GM23248 (cell line): ENCODE results near the gene WDR64. TPM values are rescaled to one million over a fixed set of nuclear protein-coding genes. Genes with fewer than 3 reads are reported as not detected.

Experiments
- DNase-seq: peaks from one replicate; pipeline ENCODE4 v3.0.0-alpha.2; 2015
- H2AFZ ChIP-seq: fragments of 200-600 bp; sonication (generic); 2 replicates; pipeline ENCODE4 v1.6.1; 2016; ENCODE audit warnings: antibody characterized with exemption
- H3F3A ChIP-seq: fragments of 200-600 bp; sonication (generic); 2 replicates; pipeline ENCODE4 v1.6.1; 2016; ENCODE audit warnings: mild to moderate bottlenecking, antibody characterized with exemption, mixed run types; ENCODE audit not compliant: insufficient read depth
- H3K27ac ChIP-seq: fragments of 200-600 bp; sonication (generic); 2 replicates; pipeline ENCODE4 v1.5.1; 2016; ENCODE audit warnings: mild to moderate bottlenecking
- H3K27me3 ChIP-seq: fragments of 200-600 bp; sonication (generic); replicated peaks from 2 replicates; pipeline ENCODE4 v1.6.1; 2016; ENCODE audit warnings: mild to moderate bottlenecking; ENCODE audit not compliant: insufficient read depth
- H3K36me3 ChIP-seq: fragments of 200-600 bp; sonication (generic); 2 replicates; pipeline ENCODE4 v1.6.1; 2016; ENCODE audit warnings: low read depth, mild to moderate bottlenecking
- H3K4me1 ChIP-seq: fragments of 200-600 bp; sonication (generic); 2 replicates; pipeline ENCODE4 v1.6.1; 2016; ENCODE audit warnings: mild to moderate bottlenecking; ENCODE audit not compliant: insufficient read depth
- H3K4me2 ChIP-seq: fragments of 200-600 bp; sonication (generic); one replicate; pipeline ENCODE4 v1.6.1; 2016; ENCODE audit warnings: mild to moderate bottlenecking; ENCODE audit not compliant: unreplicated experiment
- H3K4me3 ChIP-seq: fragments of 200-600 bp; sonication (generic); 2 replicates; pipeline ENCODE4 v1.5.1; 2016; ENCODE audit warnings: mild to moderate bottlenecking
- H3K79me2 ChIP-seq: fragments of 200-600 bp; sonication (generic); 2 replicates; pipeline ENCODE4 v1.6.1; 2016; ENCODE audit warnings: mild to moderate bottlenecking; ENCODE audit not compliant: insufficient read depth
- H3K9ac ChIP-seq: fragments of 200-600 bp; sonication (generic); 2 replicates; pipeline ENCODE4 v1.6.1; 2016; ENCODE audit warnings: mild to moderate bottlenecking
- H3K9me2 ChIP-seq: fragments of 200-600 bp; sonication (generic); 2 replicates; pipeline ENCODE4 v1.6.1; 2016; ENCODE audit warnings: mixed run types, mild to moderate bottlenecking, moderate library complexity; ENCODE audit not compliant: insufficient read depth
- H3K9me3 ChIP-seq: fragments of 200-600 bp; sonication (generic); one replicate; pipeline ENCODE4 v1.6.1; 2017; ENCODE audit warnings: low read depth
- H4K20me1 ChIP-seq: fragments of 200-600 bp; sonication (generic); 2 replicates; pipeline ENCODE4 v1.6.0; 2016; ENCODE audit not compliant: insufficient read depth
- EZH2 ChIP-seq: fragments of 200-600 bp; sonication (generic); IDR thresholded peaks from 2 replicates; pipeline ENCODE4 v1.6.1; 2018; ENCODE audit warnings: antibody characterized with exemption, mild to moderate bottlenecking; ENCODE audit not compliant: insufficient read depth, poor library complexity, severe bottlenecking
- EZH2phosphoT487 ChIP-seq: fragments of 200-600 bp; sonication (generic); IDR thresholded peaks from 2 replicates; pipeline ENCODE4 v1.6.1; 2018; ENCODE audit warnings: antibody characterized with exemption, moderate library complexity, mild to moderate bottlenecking, low read depth; ENCODE audit not compliant: insufficient read depth
- WGBS, 2 experiments: methylation state at CpG; one replicate each; pipeline ENCODE4 v1.1.6; 2015 to 2017; ENCODE audit warnings: low lambda C conversion rate in 2 of 2, low coverage in 1 of 2; ENCODE audit errors: missing lambda C conversion rate in 2 of 2; 5-methylcytosine and 5-hydroxymethylcytosine counted together
- in situ Hi-C: fragments of 300-500 bp; cut with MboI; formaldehyde crosslinking; loops from 2 replicates; pipeline ENCODE4 v1.15.0; 2020
- polyA plus RNA-seq: library from polyadenylated mRNA; unstranded; fragments of >200 nt; fragmentation: Nextera tagmentation; extraction: Ambion mirVana; gene quantifications from 2 replicates; pipeline ENCODE4 v1.2.1, GENCODE V29; 2016
- total RNA-seq: library from RNA; depleted of rRNA; stranded (reverse); fragments of >200 nt; shearing (Covaris generic); gene quantifications from 2 replicates; pipeline ENCODE4 v1.2.3, GENCODE V29; 2014; rRNA removed

The WDR64 gene
- total and polyA plus RNA-seq, 2 experiments from 2014 or later, result not detected

DNA sequence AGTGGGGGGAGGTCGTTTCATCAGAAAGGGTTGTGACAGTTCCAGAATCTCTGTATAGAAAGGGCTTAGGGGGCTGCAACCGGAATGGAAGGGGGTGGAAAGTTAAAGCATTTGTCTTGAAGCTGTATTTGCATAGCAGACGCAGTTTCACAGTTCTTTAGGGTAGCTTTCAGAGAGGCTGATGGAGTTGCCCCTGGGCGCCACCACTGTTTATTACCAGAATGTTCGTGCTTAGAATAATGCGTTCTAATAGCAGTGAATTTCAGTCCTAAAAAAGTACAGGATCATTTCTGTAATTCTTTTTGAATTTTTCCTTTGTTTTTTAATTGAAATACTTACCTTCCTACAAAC lies 197.2 kb downstream of the WDR64 start:
- Histone ChIP-seq H3K4me1 (peaks cover 13% of the 10 kb centered on the region; the same call in 1 of the 2 replicates), H3K27me3 (no peaks in the 10 kb centered on the region), H3K9me3 (no peaks in the 10 kb centered on the region), H3K27ac (no peak overlapping the region), H3K79me2 (peaks cover 18% of the 10 kb centered on the region), H3K36me3 (no peaks in the 10 kb centered on the region), H3F3A (peaks cover 6% of the 10 kb centered on the region; the same call in 1 of the 2 replicates), H3K4me2 (peak overlapping the region; percentile 99), H3K9ac (peak overlapping the region; percentile 84; the same call in 1 of the 2 replicates), H3K9me2 (no peaks in the 10 kb centered on the region), H3K4me3 (peak overlapping the region; percentile 83), H2AFZ (peak overlapping the region; percentile 99), H4K20me1 (no peaks in the 10 kb centered on the region)
- in situ Hi-C loops, result no loop called here
- TF ChIP-seq EZH2 (no peak), EZH2phosphoT487 (no peak)
- no peak for DNase-seq
- WGBS, 2 experiments, result 40 to 43% methylated on average over 6 of the region's 6 CpGs

Other genes with a start within 250 kb of the WDR64 start
- 63.1 and 87.3 TPM in 2 replicates for gene FH, start 132.5 kb upstream of the WDR64 start, total RNA-seq
- gene FH, start 132.5 kb upstream of the WDR64 start, polyA plus RNA-seq, result 71.7 and 74.5 TPM in 2 replicates
- gene KMO, start 119.9 kb upstream of the WDR64 start, total RNA-seq, result not detected in 2 replicates
- not detected in 2 replicates for gene KMO, start 119.9 kb upstream of the WDR64 start, polyA plus RNA-seq
- 7.2 and 8.9 TPM in 2 replicates for gene CHML, start 11.9 kb upstream of the WDR64 start, total RNA-seq
- 3.2 and 3.4 TPM in 2 replicates for gene CHML, start 11.9 kb upstream of the WDR64 start, polyA plus RNA-seq
- gene OPN3, start 11.9 kb upstream of the WDR64 start, total RNA-seq, result 10.2 and 15.2 TPM in 2 replicates
- 12.3 and 14.0 TPM in 2 replicates for gene OPN3, start 11.9 kb upstream of the WDR64 start, polyA plus RNA-seq
- 6.2 and 14.2 TPM in 2 replicates for gene EXO1, start 195.9 kb downstream of the WDR64 start, total RNA-seq
- gene EXO1, start 195.9 kb downstream of the WDR64 start, polyA plus RNA-seq, result 6.2 and 6.3 TPM in 2 replicates